Measurements from ENCODE around the gene ZNF662. TPM values are rescaled to one million over a fixed set of nuclear protein-coding genes. Genes with fewer than 3 reads are reported as not detected.
A peak's percentile ranks its signal among the peaks of the same experiment; 100 is the strongest.

The ZNF662 gene
- total and polyA plus RNA-seq, 2 of the 13 experiments (the other 11 are each of a cell fraction or from before 2014, with no cell fraction given): not detected

DNA sequence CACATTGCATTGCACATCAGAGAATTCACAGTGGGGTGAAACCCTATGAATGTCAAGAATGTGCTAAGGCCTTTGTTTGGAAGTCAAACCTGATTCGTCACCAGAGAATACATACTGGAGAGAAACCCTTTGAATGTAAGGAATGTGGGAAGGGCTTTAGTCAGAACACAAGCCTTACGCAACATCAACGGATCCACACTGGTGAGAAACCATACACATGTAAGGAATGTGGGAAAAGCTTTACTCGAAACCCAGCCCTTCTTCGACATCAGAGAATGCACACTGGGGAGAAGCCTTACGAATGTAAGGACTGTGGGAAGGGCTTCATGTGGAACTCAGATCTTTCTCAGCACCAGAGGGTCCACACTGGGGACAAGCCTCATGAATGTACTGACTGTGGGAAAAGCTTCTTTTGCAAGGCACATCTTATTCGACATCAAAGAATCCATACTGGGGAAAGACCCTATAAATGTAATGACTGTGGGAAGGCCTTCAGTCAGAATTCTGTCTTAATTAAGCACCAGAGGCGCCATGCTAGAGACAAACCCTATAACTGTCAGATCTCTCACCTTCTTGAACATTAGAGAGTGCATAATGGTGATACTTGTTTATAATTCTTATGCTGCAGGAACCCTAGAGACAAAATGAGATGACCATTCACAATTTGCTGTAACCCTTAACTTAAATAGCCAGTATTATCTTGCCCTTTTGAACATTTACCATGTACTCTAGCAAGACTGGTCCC is 9.0 kb downstream of the ZNF662 start (continued):
- 0 out of 2 replicates have a peak, but pooled peaks have one; percentile 43 for TF ChIP-seq ZNF142 (CRISPR knock-in tag; IDR thresholded peaks at IDR 0.05)
- TF ChIP-seq EHMT2 (IDR thresholded peaks at IDR 0.05; ENCODE audit: borderline replicate concordance, low read depth, low read length): no peak
- TF ChIP-seq TEAD2 (CRISPR knock-in tag; IDR thresholded peaks at IDR 0.05): 0 out of 2 replicates have a peak, but pooled peaks have one; percentile 28
- TF ChIP-seq, protein P1, sequence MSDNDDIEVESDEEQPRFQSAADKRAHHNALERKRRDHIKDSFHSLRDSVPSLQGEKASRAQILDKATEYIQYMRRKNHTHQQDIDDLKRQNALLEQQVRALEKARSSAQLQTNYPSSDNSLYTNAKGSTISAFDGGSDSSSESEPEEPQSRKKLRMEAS (IDR thresholded peaks at IDR 0.05): peak; percentile 69
- TF ChIP-seq U2AF2 (IDR thresholded peaks at IDR 0.05; ENCODE audit: low read depth, low read length): no peak
- TF ChIP-seq, protein P2, sequence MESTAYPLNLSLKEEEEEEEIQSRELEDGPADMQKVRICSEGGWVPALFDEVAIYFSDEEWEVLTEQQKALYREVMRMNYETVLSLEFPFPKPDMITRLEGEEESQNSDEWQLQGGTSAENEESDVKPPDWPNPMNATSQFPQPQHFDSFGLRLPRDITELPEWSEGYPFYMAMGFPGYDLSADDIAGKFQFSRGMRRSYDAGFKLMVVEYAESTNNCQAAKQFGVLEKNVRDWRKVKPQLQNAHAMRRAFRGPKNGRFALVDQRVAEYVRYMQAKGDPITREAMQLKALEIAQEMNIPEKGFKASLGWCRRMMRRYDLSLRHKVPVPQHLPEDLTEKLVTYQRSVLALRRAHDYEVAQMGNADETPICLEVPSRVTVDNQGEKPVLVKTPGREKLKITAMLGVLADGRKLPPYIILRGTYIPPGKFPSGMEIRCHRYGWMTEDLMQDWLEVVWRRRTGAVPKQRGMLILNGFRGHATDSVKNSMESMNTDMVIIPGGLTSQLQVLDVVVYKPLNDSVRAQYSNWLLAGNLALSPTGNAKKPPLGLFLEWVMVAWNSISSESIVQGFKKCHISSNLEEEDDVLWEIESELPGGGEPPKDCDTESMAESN (CRISPR knock-in tag; conservative IDR thresholded peaks at IDR 0.05): no peak
- peak; percentile 92 for TF ChIP-seq CEBPG (CRISPR knock-in tag; IDR thresholded peaks at IDR 0.05)
- no peak for TF ChIP-seq THYN1 (CRISPR knock-in tag; IDR thresholded peaks at IDR 0.05; ENCODE audit: borderline replicate concordance, low read depth)
- TF ChIP-seq RXRB (CRISPR knock-in tag; IDR thresholded peaks at IDR 0.05; ENCODE audit: borderline replicate concordance): no peak
- TF ChIP-seq ZNF275 (CRISPR knock-in tag; IDR thresholded peaks at IDR 0.05; ENCODE audit: borderline replicate concordance): no peak
- 0 out of 2 replicates have a peak, but pooled peaks have one; percentile 32 for TF ChIP-seq RFXAP (CRISPR knock-in tag; IDR thresholded peaks at IDR 0.05; ENCODE audit: borderline replicate concordance)
- TF ChIP-seq, protein P3, sequence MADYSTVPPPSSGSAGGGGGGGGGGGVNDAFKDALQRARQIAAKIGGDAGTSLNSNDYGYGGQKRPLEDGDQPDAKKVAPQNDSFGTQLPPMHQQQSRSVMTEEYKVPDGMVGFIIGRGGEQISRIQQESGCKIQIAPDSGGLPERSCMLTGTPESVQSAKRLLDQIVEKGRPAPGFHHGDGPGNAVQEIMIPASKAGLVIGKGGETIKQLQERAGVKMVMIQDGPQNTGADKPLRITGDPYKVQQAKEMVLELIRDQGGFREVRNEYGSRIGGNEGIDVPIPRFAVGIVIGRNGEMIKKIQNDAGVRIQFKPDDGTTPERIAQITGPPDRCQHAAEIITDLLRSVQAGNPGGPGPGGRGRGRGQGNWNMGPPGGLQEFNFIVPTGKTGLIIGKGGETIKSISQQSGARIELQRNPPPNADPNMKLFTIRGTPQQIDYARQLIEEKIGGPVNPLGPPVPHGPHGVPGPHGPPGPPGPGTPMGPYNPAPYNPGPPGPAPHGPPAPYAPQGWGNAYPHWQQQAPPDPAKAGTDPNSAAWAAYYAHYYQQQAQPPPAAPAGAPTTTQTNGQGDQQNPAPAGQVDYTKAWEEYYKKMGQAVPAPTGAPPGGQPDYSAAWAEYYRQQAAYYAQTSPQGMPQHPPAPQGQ (CRISPR knock-in tag; IDR thresholded peaks at IDR 0.05; ENCODE audit: borderline replicate concordance): no peak
- TF ChIP-seq E2F1 (CRISPR knock-in tag; IDR thresholded peaks at IDR 0.05): no peak
- no peak for TF ChIP-seq RCOR2 (CRISPR knock-in tag; IDR thresholded peaks at IDR 0.05)
- TF ChIP-seq HOXA3 (CRISPR knock-in tag; IDR thresholded peaks at IDR 0.05): 0 out of 2 replicates have a peak, but pooled peaks have one; percentile 22
- peak; percentile 99 for TF ChIP-seq TEAD3 (CRISPR knock-in tag; optimal IDR thresholded peaks at IDR 0.05; ENCODE audit: borderline replicate concordance)
